Activated CD4-positive, alpha-beta T cell treated with anti-CD3 and anti-CD28 coated beads, Interleukin-2, amount 50 U/mL, for 24 hours (primary cell): ENCODE results near the gene DIP2B.

Experiments used
- DNase-seq, 2 donors: peaks; one replicate each; pipeline ENCODE4 v3.0.0-alpha.2; 2020; ENCODE audit warnings: low read depth in 1 of 2, low spot score in 1 of 2

DIP2B gene

DNA sequence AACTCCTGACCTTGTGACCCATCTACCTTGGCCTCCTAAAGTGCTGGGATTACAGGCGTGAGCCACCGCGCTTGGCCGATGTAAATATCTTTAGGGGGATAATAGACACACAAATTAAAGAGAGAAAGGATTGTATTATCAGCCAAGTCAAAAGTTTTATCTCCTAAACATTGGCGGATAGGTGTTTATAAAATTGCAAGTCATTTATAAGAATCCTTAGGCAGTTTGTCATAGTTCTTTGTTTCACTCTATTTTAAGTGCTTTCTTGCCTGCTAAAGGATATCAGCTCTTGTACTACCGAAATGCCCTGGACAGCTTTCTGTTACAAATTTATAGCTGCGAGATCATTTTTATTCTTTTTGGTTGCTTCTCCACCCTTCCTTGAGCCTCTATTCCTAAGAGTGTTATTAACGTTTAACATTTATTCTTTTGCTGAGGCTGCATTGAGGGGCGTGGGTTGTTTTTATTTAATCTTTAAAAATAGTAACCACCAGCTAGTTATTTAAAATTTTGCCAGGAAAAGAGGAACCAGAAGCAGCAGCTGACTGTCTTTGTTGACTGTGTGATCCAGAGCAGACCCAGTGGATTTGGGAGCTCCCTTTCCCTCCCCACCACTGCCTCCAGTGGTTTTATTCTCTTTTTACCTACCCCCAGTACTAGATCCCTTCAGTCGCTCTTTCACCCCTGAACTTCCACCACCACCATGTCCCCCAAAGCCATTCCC is 106.4 kb downstream of the DIP2B start:
- DNase-seq = no peak

DNA sequence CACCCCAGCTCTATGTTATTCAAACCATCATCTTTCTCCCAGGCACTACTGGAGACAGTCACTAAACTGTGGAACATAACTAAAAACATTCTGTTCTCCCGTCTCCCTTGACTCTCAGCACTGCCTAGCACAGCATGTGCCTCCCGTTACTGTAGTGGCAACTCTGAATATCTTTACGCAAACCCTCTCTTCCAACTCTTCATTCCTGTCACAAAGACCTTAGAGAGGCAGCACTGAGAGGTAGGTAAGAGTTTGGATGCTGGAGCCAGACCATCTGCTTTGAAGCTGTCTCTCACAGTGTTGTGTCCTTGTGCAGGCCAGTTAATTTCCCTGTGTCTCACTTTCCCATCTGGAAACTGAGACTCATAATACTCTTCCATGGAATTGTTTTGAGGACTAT is 108.1 kb downstream of the DIP2B start:
- no peak for DNase-seq

GRCh38 chr12:50613463-50613862 is 108.7 kb downstream of the DIP2B start:
- no peak for DNase-seq

GRCh38 chr12:50614167-50614759 is 109.5 kb downstream of the DIP2B start:
- DNase-seq = no peak

GRCh38 chr12:50615145-50615906 is 110.5 kb downstream of the DIP2B start:
- no peak for DNase-seq

DNA sequence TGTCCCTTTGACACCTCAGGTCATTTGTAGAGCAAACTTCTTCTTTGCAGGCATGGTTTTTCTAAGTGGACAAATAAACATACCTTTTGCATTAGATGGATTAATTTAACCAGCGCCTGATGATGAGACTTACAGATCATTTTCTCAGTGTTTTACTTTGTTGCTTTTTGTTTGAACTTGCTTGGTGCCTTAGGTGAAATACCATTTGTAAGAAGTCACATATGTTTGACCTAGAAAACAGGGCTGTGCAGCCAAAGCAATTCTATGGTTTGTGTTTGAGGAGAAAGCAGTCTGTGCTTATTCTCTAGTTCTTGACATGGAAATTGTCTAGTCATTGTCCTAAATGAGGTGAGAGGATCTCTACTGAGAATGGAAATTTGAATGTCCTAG is 111.1 kb downstream of the DIP2B start:
- DNase-seq = no peak

- no peak for DNase-seq
These were observed 112.9 kb downstream of the DIP2B start for GRCh38 chr12:50617657-50618056.

GRCh38 chr12:50618864-50619609 is 114.3 kb downstream of the DIP2B start:
- no peak for DNase-seq

DNA sequence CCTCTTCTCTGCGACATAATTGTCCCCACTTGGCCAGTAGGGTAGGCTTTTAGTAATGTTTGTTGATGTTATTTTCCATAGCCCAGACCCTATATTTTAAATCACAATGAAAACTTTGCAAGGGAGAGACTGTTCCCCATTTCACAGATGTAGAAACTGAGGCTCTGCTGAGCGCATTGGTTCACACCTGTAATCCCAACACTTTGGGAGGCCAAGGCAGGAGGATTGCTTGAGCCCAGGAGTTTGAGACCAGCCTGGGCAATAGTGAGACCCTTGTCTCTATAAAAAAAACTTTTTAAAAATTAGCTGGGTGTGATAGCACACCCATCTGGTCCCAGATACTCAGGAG is 114.8 kb downstream of the DIP2B start:
- DNase-seq = no peak

GRCh38 chr12:50620109-50620977 is 115.6 kb downstream of the DIP2B start:
- DNase-seq = peak in 1 of 2 donors; percentile 11

- DNase-seq = no peak
These were observed 116.2 kb downstream of the DIP2B start for GRCh38 chr12:50620978-50621360.

DNA sequence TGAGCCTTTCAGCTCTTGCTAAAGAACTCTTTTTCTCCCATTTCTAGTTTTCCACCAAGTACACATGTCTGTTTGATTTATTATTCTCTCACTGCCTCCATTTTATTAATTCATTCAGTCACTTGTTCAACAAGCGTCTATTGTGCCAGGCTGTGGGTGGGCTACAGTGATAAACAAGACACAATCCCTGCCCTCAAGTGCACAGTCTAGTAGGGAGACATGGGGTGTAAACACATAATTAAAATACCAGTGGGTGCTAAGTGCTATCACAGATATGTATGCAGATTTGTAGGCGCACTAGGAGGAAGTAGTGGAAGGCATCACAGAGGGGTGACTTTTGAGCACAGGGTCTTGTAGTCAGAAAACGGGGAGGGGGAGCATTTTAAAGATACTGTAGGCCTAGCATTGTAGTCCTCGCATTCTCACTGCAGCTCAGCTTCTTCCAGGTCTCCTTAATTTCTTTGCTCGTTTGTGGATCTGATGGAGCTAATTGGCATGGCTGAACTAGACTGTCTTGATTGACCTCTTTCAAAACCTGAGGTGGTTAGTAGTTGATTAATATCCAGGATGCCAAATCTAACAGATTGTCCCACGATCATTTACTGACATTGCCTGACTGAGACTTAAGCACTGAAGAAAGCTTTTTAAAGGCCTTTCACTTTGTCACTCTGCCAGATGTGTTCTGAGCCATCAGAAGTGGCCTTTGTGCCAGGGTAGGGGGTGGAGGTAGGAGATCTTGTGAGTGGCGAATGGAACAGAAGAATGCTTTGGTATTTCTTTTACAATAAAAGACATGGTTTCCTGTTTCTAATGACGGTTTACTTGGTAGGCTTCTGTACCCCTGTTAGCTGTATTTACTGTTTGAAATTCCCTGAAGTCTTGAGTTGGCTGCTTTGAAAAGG is 116.9 kb downstream of the DIP2B start:
- DNase-seq = no peak

DNA sequence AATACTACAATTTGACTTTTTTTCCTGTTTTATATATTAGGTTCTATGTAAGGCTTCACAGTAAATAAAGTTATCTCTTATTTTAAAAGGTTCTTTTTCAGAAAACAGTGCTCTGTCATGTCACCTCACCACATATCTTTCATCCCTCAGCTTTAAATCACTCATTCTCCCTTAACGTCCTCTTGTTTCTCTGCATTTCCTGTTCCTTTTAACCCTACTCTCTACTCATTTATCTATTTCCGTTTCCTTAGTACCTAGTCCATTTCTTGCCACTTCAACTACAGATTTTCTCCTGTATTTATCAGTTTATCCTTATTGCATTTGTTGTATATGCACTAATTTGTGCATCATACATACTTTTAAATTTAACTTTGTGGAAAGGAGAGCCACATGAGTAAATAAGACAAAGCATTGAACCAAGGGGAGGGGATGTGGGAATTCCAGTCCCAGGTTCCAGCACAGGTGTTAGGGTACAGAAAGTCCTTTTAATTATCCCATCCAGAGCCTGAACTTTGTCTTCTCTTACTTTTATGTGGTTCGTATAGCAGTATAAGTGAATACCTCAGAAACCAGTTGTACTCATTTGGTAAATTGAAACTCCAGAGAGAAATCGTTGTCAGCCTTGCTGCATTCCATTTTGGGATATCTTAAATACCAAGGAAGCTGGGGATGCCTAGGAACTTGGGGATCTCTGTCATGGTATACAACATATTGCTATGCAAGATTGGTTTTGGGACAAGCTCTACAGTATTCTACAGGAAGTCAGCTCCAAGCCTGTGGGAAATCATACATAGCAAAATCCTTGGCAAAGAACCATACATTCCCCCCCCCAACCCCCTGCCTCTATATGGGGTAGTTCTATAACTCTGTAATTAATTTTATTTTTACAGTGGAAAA is 120.5 kb downstream of the DIP2B start:
- DNase-seq = no peak

DNA sequence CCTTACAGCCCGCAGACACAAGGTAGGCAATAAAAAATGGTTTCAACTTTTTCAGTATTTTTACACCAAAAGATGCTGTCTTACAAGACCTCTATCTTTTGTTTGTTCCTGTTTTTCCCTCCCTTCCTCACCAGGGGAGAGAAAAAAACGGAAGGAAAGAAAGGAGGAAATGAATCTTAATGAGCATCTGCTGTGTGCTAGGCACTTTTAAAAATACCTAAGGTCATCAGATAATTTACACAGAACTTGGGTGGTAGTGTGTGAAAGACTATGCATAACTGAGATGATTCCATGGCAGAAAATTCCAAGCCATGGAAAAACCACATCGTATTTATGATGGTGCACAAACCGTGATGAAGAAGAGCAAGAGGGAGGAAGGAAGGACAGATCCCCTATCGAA is 121.2 kb downstream of the DIP2B start:
- DNase-seq = no peak

- no peak for DNase-seq
These were observed 122.7 kb downstream of the DIP2B start for GRCh38 chr12:50627491-50627890.

- DNase-seq = no peak
These were observed 123.6 kb downstream of the DIP2B start for GRCh38 chr12:50628394-50628793.

DNA sequence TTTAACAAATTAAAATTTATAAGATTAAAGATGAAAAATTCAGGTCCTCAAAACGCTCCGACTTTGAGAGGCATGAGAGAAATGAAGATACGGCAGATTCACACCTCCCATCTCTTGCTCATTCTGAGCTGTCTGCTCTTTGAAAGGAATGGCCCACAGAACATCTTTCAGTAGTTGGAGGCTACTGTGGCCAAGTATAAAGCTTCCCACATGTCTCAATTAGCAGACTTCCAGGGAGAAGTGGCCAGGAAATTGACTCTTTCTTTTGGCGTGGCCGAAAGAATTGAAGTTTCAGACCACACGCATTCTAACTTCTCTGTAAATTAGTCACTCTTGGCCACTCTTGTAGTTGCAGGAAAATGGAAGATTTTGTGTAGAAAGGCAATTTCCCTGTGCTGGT is 129.2 kb downstream of the DIP2B start:
- DNase-seq = no peak

DNA sequence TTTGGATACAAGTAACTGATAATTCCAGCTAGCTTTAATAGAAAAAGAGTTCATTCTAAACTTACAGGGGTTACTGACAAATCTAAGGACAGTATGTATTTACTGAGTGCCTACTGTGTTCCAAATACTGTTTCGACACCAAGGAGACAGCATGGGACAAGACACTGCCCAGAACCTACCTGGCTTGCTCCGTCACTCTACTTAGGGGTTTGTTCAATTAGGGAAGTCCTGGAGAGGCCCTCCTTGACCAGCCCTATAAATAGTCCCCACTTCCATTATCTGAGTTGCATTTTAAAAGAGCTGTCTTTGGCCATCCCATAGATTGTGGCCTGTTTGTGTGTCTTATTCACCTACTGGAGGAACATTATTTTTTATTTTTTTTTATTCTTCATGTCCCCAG is 129.6 kb downstream of the DIP2B start:
- DNase-seq = no peak

- DNase-seq = no peak
These were observed 130.6 kb downstream of the DIP2B start for GRCh38 chr12:50635364-50635763.
